Mesendoderm (in vitro differentiated cells): ENCODE data around the gene PAPOLA.
"Not testable (repeated sequence)": the region's sequence is repeated elsewhere in the genome, so short reads cannot be mapped to it uniquely, and the experiment has no call there.

Experiments used
- DNase-seq: peaks from one replicate; pipeline ENCODE4 v3.0.0; 2013
- H2AK5ac ChIP-seq: 2 replicates; pipeline ENCODE4 v1.6.1; 2013; ENCODE audit warnings: low read length, inconsistent platforms
- H2BK120ac ChIP-seq: 2 replicates; pipeline ENCODE4 v1.6.1; 2013; ENCODE audit warnings: low read depth, mild to moderate bottlenecking, low read length, moderate library complexity, mixed read lengths
- H2BK15ac ChIP-seq: replicated peaks from 2 replicates; pipeline ENCODE4 v1.6.1; 2013; ENCODE audit warnings: low read depth, mild to moderate bottlenecking, moderate library complexity
- H2BK5ac ChIP-seq: 2 replicates; pipeline ENCODE4 v1.6.1; 2013; ENCODE audit warnings: low read length, inconsistent platforms
- H3K18ac ChIP-seq: 2 replicates; pipeline ENCODE4 v1.6.1; 2013; ENCODE audit warnings: mild to moderate bottlenecking, low read length, mixed read lengths
- H3K23ac ChIP-seq: one replicate; pipeline ENCODE4 v1.6.1; 2013; ENCODE audit warnings: low read length
- H3K27ac ChIP-seq: 2 replicates; pipeline ENCODE4 v1.5.1; 2013; ENCODE audit warnings: low read depth, mild to moderate bottlenecking, inconsistent platforms, low read length, moderate library complexity
- H3K27me3 ChIP-seq: 2 replicates; pipeline ENCODE4 v1.6.1; 2013; ENCODE audit warnings: low read length, control low read depth, mild to moderate bottlenecking, inconsistent platforms; ENCODE audit not compliant: insufficient read depth, poor library complexity
- H3K36me3 ChIP-seq: 2 replicates; pipeline ENCODE4 v1.6.1; 2013; ENCODE audit warnings: low read length, inconsistent platforms; ENCODE audit not compliant: control insufficient read depth, insufficient read depth
- H3K4ac ChIP-seq: one replicate; pipeline ENCODE4 v1.6.1; 2013; ENCODE audit warnings: low read depth, mild to moderate bottlenecking, low read length, moderate library complexity
- H3K4me1 ChIP-seq: 2 replicates; pipeline ENCODE4 v1.6.1; 2013; ENCODE audit warnings: low read depth, low read length, inconsistent platforms; ENCODE audit not compliant: control insufficient read depth
- H3K4me2 ChIP-seq: 2 replicates; pipeline ENCODE4 v1.6.1; 2013; ENCODE audit warnings: low read length
- H3K4me3 ChIP-seq: 2 replicates; pipeline ENCODE4 v1.5.1; 2013; ENCODE audit warnings: mild to moderate bottlenecking, low read length
- H3K56ac ChIP-seq: one replicate; pipeline ENCODE4 v1.6.1; 2013; ENCODE audit warnings: low read length
- H3K79me1 ChIP-seq: 2 replicates; pipeline ENCODE4 v1.6.1; 2013; ENCODE audit warnings: low read length, inconsistent platforms
- H3K79me2 ChIP-seq: 2 replicates; pipeline ENCODE4 v1.6.1; 2013; ENCODE audit warnings: mild to moderate bottlenecking, low read length; ENCODE audit not compliant: control insufficient read depth, insufficient read depth
- H3K9ac ChIP-seq: 2 replicates; pipeline ENCODE4 v1.6.1; 2013; ENCODE audit warnings: low read length, inconsistent platforms
- H4K5ac ChIP-seq: one replicate; pipeline ENCODE4 v1.6.1; 2013; ENCODE audit warnings: low read length
- H4K8ac ChIP-seq: one replicate; pipeline ENCODE4 v1.6.1; 2013; ENCODE audit warnings: low read depth, mild to moderate bottlenecking, control low read depth, low read length, moderate library complexity
- WGBS: extraction: QIAGEN DNeasy Blood & Tissue Kit; methylation state at CpG from one replicate; pipeline ENCODE4 v1.1.7; 2013; ENCODE audit warnings: low lambda C conversion rate, missing lambda C conversion rate; ENCODE audit not compliant: insufficient coverage; ENCODE audit errors: extremely low coverage; 5-methylcytosine and 5-hydroxymethylcytosine counted together

Gene PAPOLA

DNA sequence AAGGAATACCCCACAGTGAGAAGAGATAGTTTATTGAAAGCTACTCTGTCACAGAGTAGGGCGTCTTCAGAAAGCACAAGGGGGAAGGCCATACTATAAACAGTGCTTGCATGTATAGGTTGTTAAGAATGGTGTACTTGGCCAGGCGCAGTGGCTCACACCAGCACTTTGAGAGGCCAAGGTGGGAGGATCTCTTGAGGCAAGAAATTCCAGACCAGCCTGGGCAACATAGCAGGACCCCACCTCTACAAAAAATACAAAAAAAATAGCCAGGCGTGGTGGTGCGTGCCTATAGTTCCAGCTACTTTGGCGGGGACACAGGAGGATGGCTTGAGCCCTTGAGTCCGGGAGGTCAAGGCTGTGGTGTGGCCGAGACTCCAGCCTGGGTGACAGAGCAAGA is 38.0 kb upstream of the PAPOLA start:
- Histone ChIP-seq H3K4me2 (no peak overlapping the region), H3K79me2 (no peaks in the 10 kb centered on the region), H2BK120ac (no peak overlapping the region), H2BK15ac (no peak overlapping the region), H3K4ac (no peak overlapping the region), H3K4me1 (peaks cover 6% of the 10 kb centered on the region), H3K9ac (no peak overlapping the region), H4K8ac (no peak overlapping the region), H3K18ac (no peak overlapping the region), H3K56ac (no peak overlapping the region), H3K27ac (no peak overlapping the region), H3K79me1 (no peaks in the 10 kb centered on the region), H3K4me3 (no peak overlapping the region), H2AK5ac (no peak overlapping the region), H3K36me3 (no peaks in the 10 kb centered on the region), H3K23ac (no peak overlapping the region), H4K5ac (no peak overlapping the region), H3K27me3 (no peaks in the 10 kb centered on the region), H2BK5ac (no peak overlapping the region)
- no peak for DNase-seq
- WGBS, result no CpG with 5 or more reads among the region's 7 CpGs

DNA sequence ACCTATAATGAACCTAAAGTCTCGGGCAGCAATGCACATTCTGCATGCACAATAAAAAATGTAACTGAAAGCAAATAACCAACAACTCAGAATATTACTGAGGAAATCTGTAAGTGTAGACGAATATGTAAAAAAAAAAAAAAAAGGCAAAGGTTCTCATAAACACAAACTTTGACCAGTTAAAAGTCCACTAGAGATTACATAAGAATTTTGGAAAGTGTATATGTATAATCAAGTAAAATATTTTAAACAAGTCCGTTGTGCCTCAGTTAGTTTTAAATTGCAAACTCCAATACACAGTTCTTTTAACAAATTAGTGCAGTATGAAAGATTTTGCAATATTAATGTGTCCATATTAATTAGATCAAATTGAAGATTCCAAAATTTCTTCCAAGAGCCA is 35.3 kb upstream of the PAPOLA start:
- no CpG with 5 or more reads among the region's 3 CpGs for WGBS
- no peak overlapping the region for H3K4me2 ChIP-seq
- H3K4me1 ChIP-seq, result peaks cover 4% of the 10 kb centered on the region
- no peak overlapping the region for H4K8ac ChIP-seq
- H3K18ac ChIP-seq, result no peak overlapping the region
- no peak overlapping the region for H3K4me3 ChIP-seq
- H4K5ac ChIP-seq, result no peak overlapping the region
- H3K23ac ChIP-seq, result no peak overlapping the region
- no peak overlapping the region for H2AK5ac ChIP-seq
- H3K79me2 ChIP-seq, result no peaks in the 10 kb centered on the region
- no peaks in the 10 kb centered on the region for H3K79me1 ChIP-seq
- H2BK120ac ChIP-seq, result no peak overlapping the region
- H3K9ac ChIP-seq, result no peak overlapping the region
- no peaks in the 10 kb centered on the region for H3K36me3 ChIP-seq
- H3K27me3 ChIP-seq, result no peaks in the 10 kb centered on the region
- H3K56ac ChIP-seq, result no peak overlapping the region
- H2BK15ac ChIP-seq, result no peak overlapping the region
- no peak overlapping the region for H3K27ac ChIP-seq
- H2BK5ac ChIP-seq, result no peak overlapping the region
- no peak overlapping the region for H3K4ac ChIP-seq
- no peak for DNase-seq

DNA sequence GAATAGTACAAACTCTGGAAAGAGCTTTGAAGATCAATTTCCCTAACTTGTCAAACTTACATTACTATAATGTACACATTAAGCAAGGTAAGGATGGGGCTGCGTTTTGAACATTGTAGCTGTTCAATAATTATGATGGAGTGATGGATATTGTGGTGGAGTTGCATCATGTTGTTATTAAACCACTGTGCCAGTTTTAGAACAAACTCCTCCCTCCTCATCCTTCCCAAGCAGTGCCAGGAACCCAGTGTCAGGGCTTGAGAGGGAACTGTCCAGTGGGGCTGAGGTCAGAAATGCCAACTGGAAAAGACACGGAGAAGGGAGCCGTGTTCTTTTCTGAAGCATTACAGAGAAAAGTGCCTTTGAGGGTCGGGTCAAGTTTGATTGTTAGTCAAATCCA is 31.9 kb upstream of the PAPOLA start:
- Histone ChIP-seq H3K9ac (no peak overlapping the region), H3K79me1 (no peaks in the 10 kb centered on the region), H3K79me2 (no peaks in the 10 kb centered on the region), H3K4me2 (no peak overlapping the region), H2BK15ac (no peak overlapping the region), H3K4me1 (no peaks in the 10 kb centered on the region), H3K18ac (no peak overlapping the region), H3K56ac (no peak overlapping the region), H3K23ac (no peak overlapping the region), H2BK120ac (no peak overlapping the region), H3K27ac (no peak overlapping the region), H3K4ac (no peak overlapping the region), H2BK5ac (no peak overlapping the region), H3K36me3 (no peaks in the 10 kb centered on the region), H2AK5ac (no peak overlapping the region), H4K5ac (no peak overlapping the region), H4K8ac (no peak overlapping the region), H3K27me3 (no peaks in the 10 kb centered on the region), H3K4me3 (no peak overlapping the region)
- no CpG with 5 or more reads among the region's 4 CpGs for WGBS
- DNase-seq, result no peak

DNA sequence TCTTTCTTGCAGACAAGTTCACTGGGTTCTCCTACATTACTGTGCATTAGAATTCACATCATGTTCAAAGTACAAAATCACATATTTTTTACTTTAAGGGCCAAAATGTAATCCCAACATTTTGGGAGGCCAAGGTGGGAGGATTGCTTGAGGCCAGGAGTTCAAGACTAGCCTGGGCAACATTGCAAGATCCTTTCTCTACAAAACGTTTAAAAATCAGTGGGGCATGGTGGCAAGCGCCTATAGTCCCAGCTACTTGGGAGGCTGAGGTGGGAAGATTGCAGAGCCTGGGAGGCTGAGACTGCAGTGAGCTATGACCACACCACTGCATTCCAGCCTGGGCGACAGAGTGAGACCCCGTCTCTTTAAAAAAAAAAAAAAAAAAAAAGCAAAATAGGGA is 31.2 kb upstream of the PAPOLA start:
- not testable (repeated sequence) for H3K36me3 ChIP-seq, H2BK15ac ChIP-seq, H3K4ac ChIP-seq, H3K27me3 ChIP-seq, H2AK5ac ChIP-seq, H4K8ac ChIP-seq, H3K79me1 ChIP-seq, H3K79me2 ChIP-seq, H4K5ac ChIP-seq, DNase-seq, H3K56ac ChIP-seq, H3K4me2 ChIP-seq, H3K18ac ChIP-seq, H2BK5ac ChIP-seq, H3K4me3 ChIP-seq, H3K27ac ChIP-seq, H3K9ac ChIP-seq, H2BK120ac ChIP-seq, H3K4me1 ChIP-seq, H3K23ac ChIP-seq
- WGBS, result no CpG with 5 or more reads among the region's 4 CpGs

DNA sequence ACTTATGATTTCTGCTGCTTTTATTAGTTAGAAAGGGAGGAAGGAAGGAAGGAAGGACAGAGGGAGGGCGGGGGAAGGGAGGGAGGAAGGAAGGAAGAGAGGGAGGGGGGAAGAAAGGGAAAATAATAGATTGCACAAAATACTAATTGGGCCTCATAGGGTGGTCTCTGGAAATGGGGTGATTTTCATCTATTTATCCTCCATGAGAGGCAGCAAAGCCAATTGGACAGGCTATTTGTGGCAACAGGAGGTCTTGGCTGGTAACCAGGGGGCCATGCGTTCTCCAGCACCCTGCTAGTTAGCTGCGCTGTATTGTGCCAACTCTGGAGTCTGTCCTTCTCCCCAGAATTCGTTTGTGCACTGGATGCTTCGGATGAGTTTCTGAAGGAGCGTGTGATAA is 24.1 kb upstream of the PAPOLA start:
- Histone ChIP-seq H3K79me1 (no peaks in the 10 kb centered on the region), H3K4ac (no peak overlapping the region), H3K56ac (no peak overlapping the region), H2BK120ac (no peak overlapping the region), H2BK15ac (no peak overlapping the region), H3K4me1 (no peaks in the 10 kb centered on the region), H4K5ac (no peak overlapping the region), H3K18ac (no peak overlapping the region), H3K23ac (no peak overlapping the region), H3K4me3 (no peak overlapping the region), H2BK5ac (no peak overlapping the region), H3K27me3 (no peaks in the 10 kb centered on the region), H3K79me2 (no peaks in the 10 kb centered on the region), H4K8ac (no peak overlapping the region), H2AK5ac (no peak overlapping the region), H3K36me3 (no peaks in the 10 kb centered on the region), H3K9ac (no peak overlapping the region), H3K27ac (no peak overlapping the region), H3K4me2 (no peak overlapping the region)
- WGBS, result no CpG with 5 or more reads among the region's 6 CpGs
- no peak for DNase-seq

DNA sequence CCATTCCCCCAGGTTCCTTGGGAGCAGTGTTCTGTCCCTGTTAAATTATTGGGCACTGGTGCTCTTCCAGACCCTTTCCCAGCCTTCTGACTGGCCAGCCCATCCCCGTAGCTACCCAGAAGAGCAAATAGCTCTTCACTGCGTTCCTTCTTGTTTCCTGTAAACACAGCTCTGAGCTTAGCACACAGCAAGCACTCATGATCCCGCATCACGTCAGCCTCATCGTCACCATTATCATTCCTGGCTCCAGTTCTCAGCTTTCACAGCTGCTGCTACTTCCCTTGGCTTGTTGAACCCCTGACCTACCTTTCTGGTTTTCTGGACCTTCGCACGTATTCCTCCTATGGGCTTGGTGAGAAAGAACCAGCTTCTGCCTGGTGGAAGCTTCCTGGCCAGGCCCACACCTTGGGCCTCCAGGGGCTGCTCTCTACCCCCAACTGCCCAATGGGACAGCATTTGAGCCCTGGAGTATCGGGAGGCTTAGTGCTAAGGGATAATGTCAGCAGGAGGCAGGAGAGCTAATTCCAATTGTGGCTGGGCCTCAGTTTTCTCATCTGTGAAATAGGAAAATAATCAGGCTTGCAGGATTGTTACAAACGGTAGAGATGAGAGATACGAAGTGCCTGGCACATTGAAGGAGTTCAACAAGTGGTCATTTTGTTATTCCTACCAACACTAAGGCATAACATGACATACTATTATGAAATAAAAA is 22.6 kb upstream of the PAPOLA start:
- Histone ChIP-seq H2BK15ac (no peak overlapping the region), H3K23ac (no peak overlapping the region), H2BK5ac (no peak overlapping the region), H3K4me2 (no peak overlapping the region), H3K18ac (no peak overlapping the region), H2AK5ac (no peak overlapping the region), H3K27me3 (no peaks in the 10 kb centered on the region), H3K56ac (no peak overlapping the region), H3K9ac (no peak overlapping the region), H2BK120ac (no peak overlapping the region), H3K36me3 (no peaks in the 10 kb centered on the region), H4K8ac (no peak overlapping the region), H3K27ac (no peak overlapping the region), H3K79me2 (no peaks in the 10 kb centered on the region), H3K4ac (no peak overlapping the region), H3K79me1 (no peaks in the 10 kb centered on the region), H4K5ac (no peak overlapping the region), H3K4me3 (no peak overlapping the region), H3K4me1 (no peaks in the 10 kb centered on the region)
- no peak for DNase-seq
- WGBS, result no CpG with 5 or more reads among the region's 10 CpGs
